HL-60 (cell line): ENCODE measurements around the gene COPS8.

Source experiments
- DNase-seq, 2 experiments: peaks; one replicate each; pipeline ENCODE4 v3.0.0-alpha.2; 2010 to 2020; ENCODE audit warnings: low read depth in 1 of 2, low spot score in 1 of 2
- H3K27ac ChIP-seq: fragments of 250-450 bp; sonication (Bioruptor Pico); replicated peaks from 2 replicates; pipeline ENCODE4 v1.5.1; 2020; ENCODE audit warnings: mild to moderate bottlenecking, moderate library complexity
- H3K27me3 ChIP-seq: fragments of 250-450 bp; sonication (Bioruptor Pico); 2 replicates; pipeline ENCODE4 v1.5.1; 2021; ENCODE audit warnings: mild to moderate bottlenecking, moderate library complexity; ENCODE audit not compliant: insufficient read depth, poor library complexity, severe bottlenecking
- H3K4me3 ChIP-seq: replicated peaks from 2 replicates; pipeline ENCODE4 v1.5.1; 2011; ENCODE audit warnings: mild to moderate bottlenecking, control low read depth, low read length; ENCODE audit not compliant: insufficient read depth
- CTCF ChIP-seq: IDR thresholded peaks from one replicate; pipeline ENCODE4 v1.5.1; 2011; ENCODE audit warnings: low read length, control low read depth, inconsistent platforms; ENCODE audit not compliant: insufficient read depth
- GABPA ChIP-seq: IDR thresholded peaks from 2 replicates; pipeline ENCODE4 v1.6.1; 2012; ENCODE audit warnings: low read depth
- POLR2AphosphoS5 ChIP-seq: IDR thresholded peaks from 2 replicates; pipeline ENCODE4 v1.6.1; 2012; ENCODE audit warnings: low read depth
- REST ChIP-seq: IDR thresholded peaks from 2 replicates; pipeline ENCODE4 v1.6.1; 2012; ENCODE audit warnings: low read depth; ENCODE audit not compliant: insufficient replicate concordance
- SPI1 ChIP-seq: IDR thresholded peaks from 2 replicates; pipeline ENCODE4 v1.6.1; 2012; ENCODE audit warnings: low read depth, mild to moderate bottlenecking, borderline replicate concordance

COPS8 gene

GRCh38 chr2:237064203-237065070 lies 21.3 kb upstream of the COPS8 start:
- no peak overlapping the region for H3K27ac ChIP-seq
- no peak overlapping the region for H3K4me3 ChIP-seq
- DNase-seq = no peak
- TF ChIP-seq POLR2AphosphoS5 (no peak), REST (no peak), CTCF (no peak), GABPA (no peak), SPI1 (no peak)
- H3K27me3 ChIP-seq = peaks cover 3% of the 10 kb centered on the region

GRCh38 chr2:237065071-237065377 lies 20.7 kb upstream of the COPS8 start:
- TF ChIP-seq POLR2AphosphoS5 = no peak
- no peak for TF ChIP-seq REST
- TF ChIP-seq CTCF = no peak
- TF ChIP-seq GABPA = no peak
- no peak for TF ChIP-seq SPI1
- no peak for DNase-seq
- no peak overlapping the region for H3K4me3 ChIP-seq
- H3K27ac ChIP-seq = no peak overlapping the region
- H3K27me3 ChIP-seq = no peaks in the 10 kb centered on the region

GRCh38 chr2:237066396-237066795 lies 19.3 kb upstream of the COPS8 start:
- TF ChIP-seq CTCF (no peak), POLR2AphosphoS5 (no peak), REST (no peak)
- no peaks in the 10 kb centered on the region for H3K27me3 ChIP-seq

More at GRCh38 chr2:237066396-237066795, 19.3 kb upstream of the COPS8 start:
- no peak overlapping the region for H3K27ac ChIP-seq
- no peak for DNase-seq
- H3K4me3 ChIP-seq = no peak overlapping the region
